K562 (cell line): ENCODE data around the gene ZNF598. TPM values are rescaled to one million over a fixed set of nuclear protein-coding genes. Genes with fewer than 3 reads are reported as not detected.
A peak's percentile ranks its signal among the peaks of the same experiment; 100 is the strongest.

Experiments
- ATAC-seq: fragments of 200-7000 bp; cut with Tn5 transposase; 3 replicates; pipeline ENCODE4 v1.9.1; 2020; ENCODE audit warnings: moderate library complexity
- BruUV-seq: library from RNA; stranded (reverse); fragments of 400-500 nt; replicated peaks from 2 replicates; lab custom pipeline; 2021; lab: Mats Ljungman, UMichigan
- CTCF ChIA-PET: fragments of 300-600 bp; formaldehyde crosslinking; extraction: SDS; loops from one replicate; lab custom pipeline; 2021; ENCODE audit warnings: low intra/inter-chr PET ratio; lab: Yijun Ruan, JAX
- POLR2A ChIA-PET: fragments of 300-600, 350-650 bp; sonication (Branson Sonifier 250); formaldehyde crosslinking; extraction: SDS; loops from one replicate; lab custom pipeline; 2021; ENCODE audit warnings: antibody characterized with exemption, inconsistent platforms; lab: Yijun Ruan, JAX
- DNase-seq, 4 experiments: peaks; one replicate each; pipeline versions ENCODE4 v3.0.0 to v3.0.0-alpha.2; 2011 to 2018; ENCODE audit warnings: low spot score in 3 of 4, mixed read lengths in 3 of 4; ENCODE audit errors: extremely low read depth in 1 of 4
- FAIRE-seq: peaks from 2 replicates; lab custom pipeline; 2011; peaks lifted over from hg19 to GRCh38; lab: Jason Lieb, UNC
- H2AFZ ChIP-seq: 2 replicates; pipeline ENCODE4 v1.6.0; 2011; ENCODE audit warnings: low read depth, low read length, control low read depth, inconsistent platforms
- H3K27ac ChIP-seq: fragments of 200-600 bp; 3 replicates; pipeline ENCODE4 v1.8.0; 2011; ENCODE audit warnings: low read depth, mild to moderate bottlenecking, control low read depth, inconsistent platforms, low read length, moderate library complexity, mixed read lengths; ENCODE audit errors: extremely low read depth
- H3K27me3 ChIP-seq, 2 experiments: fragments of 300-600 bp in 1 of 2; 2 replicates in 1 of 2; 3 replicates in 1 of 2; pipeline versions ENCODE4 v1.6.0 to v1.8.0; 2011; ENCODE audit warnings: inconsistent platforms in 2 of 2, low read length in 2 of 2, mild to moderate bottlenecking in 1 of 2, mixed read lengths in 1 of 2, moderate library complexity in 1 of 2; ENCODE audit not compliant: control insufficient read depth in 2 of 2, insufficient read depth in 2 of 2
- H3K36me3 ChIP-seq: fragments of 300-600 bp; 3 replicates; pipeline ENCODE4 v1.8.0; 2011; ENCODE audit warnings: mild to moderate bottlenecking, low read length, inconsistent platforms; ENCODE audit not compliant: control insufficient read depth, insufficient read depth
- H3K4me1 ChIP-seq, 2 experiments: fragments of 200-600 bp in 1 of 2; replicated peaks in 1 of 2; 2 replicates in 1 of 2; 3 replicates in 1 of 2; pipeline versions ENCODE4 v1.5.1 to v1.8.0; 2011; ENCODE audit warnings: inconsistent platforms in 2 of 2, low read length in 2 of 2, mild to moderate bottlenecking in 1 of 2, mixed read lengths in 1 of 2, moderate library complexity in 1 of 2; ENCODE audit not compliant: control insufficient read depth in 2 of 2, insufficient read depth in 2 of 2
- H3K4me2 ChIP-seq: 2 replicates; pipeline ENCODE4 v1.6.1; 2011; ENCODE audit warnings: low read length, control low read depth, inconsistent platforms, mixed read lengths; ENCODE audit not compliant: insufficient read depth
- H3K4me3 ChIP-seq: fragments of 200-600 bp; sonication (generic), shearing (Covaris generic); 2 replicates; pipeline ENCODE4 v1.5.1; 2016; ENCODE audit warnings: control low read depth, inconsistent platforms
- H3K79me2 ChIP-seq: fragments of 200-600 bp; 3 replicates; pipeline ENCODE4 v1.8.0; 2011; ENCODE audit warnings: low read length, inconsistent platforms; ENCODE audit not compliant: control insufficient read depth, insufficient read depth
- H3K9ac ChIP-seq, 2 experiments: 2 replicates each; pipeline versions ENCODE4 v1.6.0 to v1.6.1; 2011; ENCODE audit warnings: low read depth in 2 of 2, low read length in 2 of 2, control low read depth in 1 of 2, inconsistent platforms in 1 of 2, mild to moderate bottlenecking in 1 of 2, mixed read lengths in 1 of 2; ENCODE audit not compliant: insufficient read depth in 1 of 2
- H3K9me1 ChIP-seq: one replicate; pipeline ENCODE4 v1.6.0; 2011; ENCODE audit warnings: inconsistent platforms, mild to moderate bottlenecking, low read length, moderate library complexity; ENCODE audit not compliant: control insufficient read depth, insufficient read depth
- H3K9me3 ChIP-seq: replicated peaks from 2 replicates; pipeline ENCODE4 v1.5.1; 2011; ENCODE audit warnings: low read depth, low read length, inconsistent platforms; ENCODE audit not compliant: control insufficient read depth, insufficient read depth
- H4K20me1 ChIP-seq: replicated peaks from 2 replicates; pipeline ENCODE4 v1.6.1; 2011; ENCODE audit warnings: low read length, inconsistent platforms, mixed read lengths; ENCODE audit not compliant: control insufficient read depth, insufficient read depth
- HSF4 ChIP-seq: fragments of 250-450 bp; sonication (Bioruptor Pico); IDR thresholded peaks from 2 replicates; pipeline ENCODE4 v2.1.2; 2022; ENCODE audit warnings: mild to moderate bottlenecking, moderate library complexity, borderline replicate concordance
- MAFF ChIP-seq: IDR thresholded peaks from 2 replicates; pipeline ENCODE4 v1.6.1; 2012; ENCODE audit warnings: low read length, improper control_type of control experiment
- PHF21A ChIP-seq: fragments of 450-650 bp; IDR thresholded peaks from 2 replicates; pipeline ENCODE4 v1.6.1; 2017; ENCODE audit warnings: low read depth, borderline replicate concordance
- SAFB ChIP-seq: fragments of 200-400 bp; formaldehyde crosslinking; IDR thresholded peaks from 2 replicates; pipeline ENCODE4 v1.6.1; 2017; ENCODE audit warnings: low read depth, low read length, borderline replicate concordance
- SRSF1 ChIP-seq: fragments of 200-400 bp; formaldehyde crosslinking; IDR thresholded peaks from 2 replicates; pipeline ENCODE4 v1.6.1; 2017; ENCODE audit warnings: mild to moderate bottlenecking, low read depth, low read length, moderate library complexity
- WGBS: fragments of 100-300 bp; shearing (Covaris generic); methylation state at CpG from one replicate; pipeline ENCODE4 v1.1.6; 2016; ENCODE audit warnings: low coverage, mixed read lengths; ENCODE audit not compliant: insufficient coverage; ENCODE audit errors: missing lambda C conversion rate; 5-methylcytosine and 5-hydroxymethylcytosine counted together
- in situ Hi-C: fragments of 300-500 bp; cut with MboI; formaldehyde crosslinking; loops from 4 replicates; pipeline ENCODE4 v1.15.0; 2018; ENCODE audit warnings: inconsistent platforms, mixed read lengths
- intact Hi-C: fragments of 100-400 bp; cut with micrococcal nuclease; formaldehyde crosslinking; loops from 2 replicates; pipeline ENCODE4 v1.14.2; 2022
- polyA plus RNA-seq, 8 experiments: library from polyadenylated mRNA; depleted of rRNA in 4 of 8; stranded (reverse) in 5 of 8; unstranded in 3 of 8; fragments of >200 nt; fragmentation: Nextera tagmentation in 2 of 8; fragmentation: Illumina TruSeq in 1 of 8; extraction: Ambion mirVana in 2 of 8; extraction: Trizol in 1 of 8; gene quantifications; 2 replicates each; pipeline versions ENCODE4 v1.2.1 to v1.2.3, GENCODE V29; 2011 to 2014; ENCODE audit warnings: inconsistent platforms in 1 of 8, missing spikeins in 1 of 8
- total RNA-seq, 7 experiments: library from RNA; depleted of rRNA in 6 of 7; stranded (reverse); fragments of >200 nt in 6 of 7; fragmentation: Illumina TruSeq in 2 of 7; extraction: Trizol in 2 of 7; gene quantifications; 2 replicates each; pipeline versions ENCODE4 v1.2.1 to v1.2.3, GENCODE V29; 2011 to 2021; ENCODE audit warnings: low replicate concordance in 1 of 7
- TF ChIP-seq, protein P1 (sequence below), 2 experiments: fragments of 450-650 bp; conservative IDR thresholded peaks; 2 replicates each; pipeline ENCODE4 v1.6.1; 2017; ENCODE audit warnings: mild to moderate bottlenecking in 2 of 2, moderate library complexity in 2 of 2

The ZNF598 gene
- total and polyA plus RNA-seq, 9 of the 15 experiments (the other 6 are each of a cell fraction or from before 2014, with no cell fraction given), result 0.11 to 115 (median 29.6) TPM

DNA sequence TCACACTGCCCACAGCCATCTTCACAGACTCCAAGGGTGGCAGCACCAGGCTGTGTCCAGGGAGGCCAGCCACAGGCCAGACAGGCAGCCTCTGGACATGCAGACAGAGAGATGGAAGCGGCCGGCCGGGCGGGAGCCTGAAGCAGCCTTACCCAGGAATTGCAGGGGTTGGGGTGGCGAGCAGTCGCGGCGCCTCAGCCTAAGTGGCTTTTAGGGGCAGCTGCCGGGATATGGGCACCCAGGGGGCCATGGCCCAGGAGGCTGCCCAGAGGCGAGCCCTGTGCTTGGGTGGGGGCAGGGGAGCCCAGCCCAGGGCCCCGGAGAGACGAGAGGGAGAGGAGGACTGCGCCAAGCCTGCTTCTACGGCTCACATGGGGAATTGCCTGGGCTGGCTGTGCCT lies 15.6 kb upstream of the ZNF598 start:
- no peak overlapping the region for H3K4me3 ChIP-seq
- no TSS peak for BruUV-seq
- peaks cover 3% of the 10 kb centered on the region for H3K9me1 ChIP-seq
- ChIA-PET CTCF (no interaction called here), POLR2A (interaction anchor here (0.5 to 1.3 kb wide), 5 partner anchors 14 to 192 kb away, joined by 3 to 14 read pairs (median 4); partner anchors contain the start of gene TRAF7)
- H3K36me3 ChIP-seq, result peaks cover 4% of the 10 kb centered on the region; the same call in 1 of the 3 replicates
- intact Hi-C loops, result no loop called here
- ATAC-seq, result no peak
- peaks cover 23 to 88% of the 10 kb centered on the region in 2 experiments; a peak in 4 of 5 replicates for H3K4me1 ChIP-seq
- no peak for DNase-seq
- no peak for TF ChIP-seq SAFB
- TF ChIP-seq PHF21A, result no peak
- TF ChIP-seq, protein P1, sequence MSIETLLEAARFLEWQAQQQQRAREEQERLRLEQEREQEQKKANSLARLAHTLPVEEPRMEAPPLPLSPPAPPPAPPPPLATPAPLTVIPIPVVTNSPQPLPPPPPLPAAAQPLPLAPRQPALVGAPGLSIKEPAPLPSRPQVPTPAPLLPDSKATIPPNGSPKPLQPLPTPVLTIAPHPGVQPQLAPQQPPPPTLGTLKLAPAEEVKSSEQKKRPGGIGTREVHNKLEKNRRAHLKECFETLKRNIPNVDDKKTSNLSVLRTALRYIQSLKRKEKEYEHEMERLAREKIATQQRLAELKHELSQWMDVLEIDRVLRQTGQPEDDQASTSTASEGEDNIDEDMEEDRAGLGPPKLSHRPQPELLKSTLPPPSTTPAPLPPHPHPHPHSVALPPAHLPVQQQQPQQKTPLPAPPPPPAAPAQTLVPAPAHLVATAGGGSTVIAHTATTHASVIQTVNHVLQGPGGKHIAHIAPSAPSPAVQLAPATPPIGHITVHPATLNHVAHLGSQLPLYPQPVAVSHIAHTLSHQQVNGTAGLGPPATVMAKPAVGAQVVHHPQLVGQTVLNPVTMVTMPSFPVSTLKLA (conservative IDR thresholded peaks at IDR 0.05), result no peak
- no peak for TF ChIP-seq HSF4 (CRISPR knock-in tag)
- no peak for TF ChIP-seq MAFF
- no peak for TF ChIP-seq SRSF1
- no peak for FAIRE-seq
- H3K9me3 ChIP-seq, result no peaks in the 10 kb centered on the region
- peaks cover 16% of the 10 kb centered on the region for H3K79me2 ChIP-seq
- H4K20me1 ChIP-seq, result 0 out of 2 replicates have a peak, but pooled peaks cover 7% of the 10 kb centered on the region
- no peak overlapping the region for H2AFZ ChIP-seq
- H3K27me3 ChIP-seq, result no peaks in the 10 kb centered on the region
- in situ Hi-C loops, result no loop called here
- no peak overlapping the region for H3K27ac ChIP-seq
- H3K9ac ChIP-seq, result peak overlapping the region in 1 of 2 experiments; percentile 86; a peak in 1 of 4 replicates
- WGBS, result 86% methylated on average over 11 of the region's 14 CpGs
- H3K4me2 ChIP-seq, result no peak overlapping the region
